SK-N-MC (cell line): ENCODE measurements around the gene ADORA3.

Source experiments
- DNase-seq: peaks from one replicate; pipeline ENCODE4 v3.0.0-alpha.2; 2011; ENCODE audit warnings: low read depth, low spot score
- H3K27ac ChIP-seq: fragments of 200-600 bp; sonication (generic); 2 replicates; pipeline ENCODE4 v1.5.1; 2016; ENCODE audit warnings: mixed run types
- H3K36me3 ChIP-seq: fragments of 200-600 bp; sonication (generic); 2 replicates; pipeline ENCODE4 v1.6.1; 2017; ENCODE audit warnings: antibody characterized with exemption, low read length, mixed read lengths; ENCODE audit not compliant: insufficient read depth
- H3K4me3 ChIP-seq: fragments of 200-600 bp; sonication (generic); 2 replicates; pipeline ENCODE4 v1.5.1; 2016
- H3K9ac ChIP-seq: fragments of 200-600 bp; sonication (generic); 2 replicates; pipeline ENCODE4 v1.8.0; 2017; ENCODE audit warnings: mixed run types, mixed read lengths; ENCODE audit not compliant: insufficient read length
- H3K9me3 ChIP-seq: fragments of 200-600 bp; sonication (generic); 2 replicates; pipeline ENCODE4 v1.6.1; 2017; ENCODE audit warnings: low read depth, mild to moderate bottlenecking, antibody characterized with exemption, low read length, moderate library complexity, mixed read lengths
- EZH2 ChIP-seq: fragments of 200-600 bp; sonication (generic); IDR thresholded peaks from one replicate; pipeline ENCODE4 v1.6.1; 2017; ENCODE audit warnings: antibody characterized with exemption
- FOXP2 ChIP-seq: optimal IDR thresholded peaks from 2 replicates; pipeline ENCODE3; 2011; ENCODE audit warnings: mild to moderate bottlenecking, moderate library complexity; ENCODE audit not compliant: insufficient read depth; ENCODE audit errors: extremely low read length, control extremely low read depth
- POLR2AphosphoS5 ChIP-seq: IDR thresholded peaks from 2 replicates; pipeline ENCODE4 v1.6.1; 2012; ENCODE audit warnings: mild to moderate bottlenecking, low read depth, low read length, borderline replicate concordance

The ADORA3 gene

GRCh38 chr1:111463029-111463683 lies 40.3 kb downstream of the ADORA3 start:
- no peaks in the 10 kb centered on the region for H3K9me3 ChIP-seq
- peaks cover 66% of the 10 kb centered on the region for H3K36me3 ChIP-seq
- no peak overlapping the region for H3K27ac ChIP-seq
- no peak overlapping the region for H3K4me3 ChIP-seq
- H3K9ac ChIP-seq = no peak overlapping the region
- TF ChIP-seq POLR2AphosphoS5 = no peak; the same call in 1 of the 2 replicates
- TF ChIP-seq FOXP2 = no peak
- TF ChIP-seq EZH2 = no peak
- no peak for DNase-seq

- H3K9me3 ChIP-seq = no peaks in the 10 kb centered on the region
- H3K9ac ChIP-seq = no peak overlapping the region
- H3K27ac ChIP-seq = no peak overlapping the region
- H3K36me3 ChIP-seq = peaks cover 66% of the 10 kb centered on the region
- TF ChIP-seq POLR2AphosphoS5 = no peak
- TF ChIP-seq EZH2 = no peak
- TF ChIP-seq FOXP2 = no peak
- DNase-seq = no peak
- no peak overlapping the region for H3K4me3 ChIP-seq
These were observed 40.9 kb downstream of the ADORA3 start for GRCh38 chr1:111462370-111463028.

GRCh38 chr1:111461765-111462164 lies 41.7 kb downstream of the ADORA3 start:
- peaks cover 67% of the 10 kb centered on the region for H3K36me3 ChIP-seq
- no peak for DNase-seq
- no peak overlapping the region for H3K27ac ChIP-seq
- TF ChIP-seq EZH2 (no peak), POLR2AphosphoS5 (no peak), FOXP2 (no peak)
- no peaks in the 10 kb centered on the region for H3K9me3 ChIP-seq
- H3K4me3 ChIP-seq = no peak overlapping the region
- H3K9ac ChIP-seq = no peak overlapping the region

- Histone ChIP-seq H3K36me3 (peaks cover 89% of the 10 kb centered on the region), H3K9ac (no peak overlapping the region)
- DNase-seq = no peak
These were observed 47.8 kb downstream of the ADORA3 start for GRCh38 chr1:111455642-111456031.

GRCh38 chr1:111454859-111455641 lies 48.4 kb downstream of the ADORA3 start:
- DNase-seq = no peak
- TF ChIP-seq FOXP2 (no peak), EZH2 (no peak), POLR2AphosphoS5 (no peak)
- Histone ChIP-seq H3K4me3 (no peak overlapping the region), H3K27ac (no peak overlapping the region), H3K36me3 (peaks cover 90% of the 10 kb centered on the region), H3K9me3 (no peaks in the 10 kb centered on the region), H3K9ac (no peak overlapping the region)

More at GRCh38 chr1:111455642-111456031, 47.8 kb downstream of the ADORA3 start:
- Histone ChIP-seq H3K4me3 (no peak overlapping the region), H3K9me3 (no peaks in the 10 kb centered on the region), H3K27ac (no peak overlapping the region)
- TF ChIP-seq FOXP2 (no peak), POLR2AphosphoS5 (no peak), EZH2 (no peak)

GRCh38 chr1:111453706-111454105 lies 49.7 kb downstream of the ADORA3 start:
- no peak for DNase-seq
- Histone ChIP-seq H3K27ac (no peak overlapping the region), H3K4me3 (no peak overlapping the region), H3K9me3 (no peaks in the 10 kb centered on the region), H3K9ac (no peak overlapping the region), H3K36me3 (peaks cover 76% of the 10 kb centered on the region)
- TF ChIP-seq FOXP2 = no peak
- TF ChIP-seq POLR2AphosphoS5 = no peak
- TF ChIP-seq EZH2 = no peak

- no peak for TF ChIP-seq EZH2
- no peak for TF ChIP-seq FOXP2
- TF ChIP-seq POLR2AphosphoS5 = no peak
- peaks cover 67% of the 10 kb centered on the region for H3K36me3 ChIP-seq
- no peaks in the 10 kb centered on the region for H3K9me3 ChIP-seq
- H3K9ac ChIP-seq = no peak overlapping the region
- H3K27ac ChIP-seq = no peak overlapping the region
- H3K4me3 ChIP-seq = no peak overlapping the region
- DNase-seq = no peak
These were observed 50.9 kb downstream of the ADORA3 start for GRCh38 chr1:111452581-111452980.

- H3K4me3 ChIP-seq = peak overlapping the region; percentile 99
- TF ChIP-seq EZH2 (no peak), FOXP2 (no peak), POLR2AphosphoS5 (0 out of 2 replicates have a peak, but pooled peaks have one; percentile 22)
- peaks cover 67% of the 10 kb centered on the region for H3K36me3 ChIP-seq
- DNase-seq = no peak
- peak overlapping the region; percentile 86; the same call in 1 of the 2 replicates for H3K27ac ChIP-seq
- peak overlapping the region; percentile 100 for H3K9ac ChIP-seq
- H3K9me3 ChIP-seq = no peaks in the 10 kb centered on the region
These were observed 53.2 kb downstream of the ADORA3 start for GRCh38 chr1:111450185-111450584.
